Ovary (tissue), 3 donors: ENCODE results near the gene SIRT1.

ENCODE experiments used
- CTCF ChIP-seq, 3 donors: fragments of 450-650 bp in 2 of 3; fragments of 200-600 bp in 1 of 3; IDR thresholded peaks; one replicate each; pipeline versions ENCODE4 v1.5.1 to v1.8.0; 2016 to 2022; ENCODE audit warnings: antibody characterized with exemption in 3 of 3, mild to moderate bottlenecking in 1 of 3
- EP300 ChIP-seq: sonication (generic); formaldehyde crosslinking; IDR thresholded peaks from one replicate; pipeline ENCODE4 v1.6.1; 2017; ENCODE audit warnings: antibody characterized with exemption
- POLR2A ChIP-seq: fragments of 450-650 bp; IDR thresholded peaks from one replicate; pipeline ENCODE4 v1.6.1; 2017; ENCODE audit warnings: antibody characterized with exemption, mild to moderate bottlenecking, moderate library complexity
- donor health status: DM: no; HTN: no; CAD: no.

- TF ChIP-seq EP300, result no peak
- no peak for TF ChIP-seq CTCF (IDR thresholded peaks at IDR 0.05)
- TF ChIP-seq POLR2A, result no peak
Observed at GRCh38 chr10:67965456-67965855, 81.0 kb downstream of the SIRT1 start.
